Aorta (tissue), 5 donors: ENCODE data around the gene AGRP. TPM values are rescaled to one million over a fixed set of nuclear protein-coding genes. Genes with fewer than 3 reads are reported as not detected.

Source experiments
- ATAC-seq: fragments of 200-7000 bp; cut with Tn5 transposase; one replicate; pipeline ENCODE4 v1.9.1; 2022; ENCODE audit warnings: moderate library complexity; ENCODE audit not compliant: low FRiP score
- DNase-seq, 2 donors: peaks; one replicate each; pipeline ENCODE4 v3.0.0-alpha.2; 2020
- H3K27ac ChIP-seq, 2 donors: one replicate each; pipeline ENCODE4 v1.5.1; 2013; ENCODE audit warnings: low read length in 2 of 2, mild to moderate bottlenecking in 2 of 2, moderate library complexity in 2 of 2, control low read depth in 1 of 2, inconsistent platforms in 1 of 2, low read depth in 1 of 2
- H3K27me3 ChIP-seq, 2 donors: one replicate each; pipeline ENCODE4 v1.6.1; 2013; ENCODE audit warnings: control low read depth in 1 of 2, low read length in 1 of 2, mild to moderate bottlenecking in 1 of 2, moderate library complexity in 1 of 2; ENCODE audit not compliant: insufficient read depth in 2 of 2, control insufficient read depth in 1 of 2
- H3K36me3 ChIP-seq, 2 donors: one replicate each; pipeline ENCODE4 v1.6.1; 2013; ENCODE audit warnings: control low read depth in 1 of 2, low read length in 1 of 2, mild to moderate bottlenecking in 1 of 2; ENCODE audit not compliant: insufficient read depth in 2 of 2, control insufficient read depth in 1 of 2
- H3K4me1 ChIP-seq, 2 donors: one replicate each; pipeline ENCODE4 v1.6.1; 2013; ENCODE audit warnings: low read length in 2 of 2, control low read depth in 1 of 2, mild to moderate bottlenecking in 1 of 2, moderate library complexity in 1 of 2; ENCODE audit not compliant: insufficient read depth in 2 of 2, control insufficient read depth in 1 of 2
- H3K4me3 ChIP-seq, 2 donors: one replicate each; pipeline ENCODE4 v1.5.1; 2013; ENCODE audit warnings: low read length in 2 of 2, control low read depth in 1 of 2, mild to moderate bottlenecking in 1 of 2
- H3K9me3 ChIP-seq: one replicate; pipeline ENCODE4 v1.6.1; 2013; ENCODE audit warnings: mild to moderate bottlenecking, low read length; ENCODE audit not compliant: control insufficient read depth
- WGBS, 2 donors: extraction: QIAGEN DNeasy Blood & Tissue Kit; methylation state at CpG; one replicate each; pipeline ENCODE4 v1.1.7; 2013; 5-methylcytosine and 5-hydroxymethylcytosine counted together
- intact Hi-C, 2 donors: fragments of 100-400 bp; cut with DNase I; formaldehyde crosslinking; loops; one replicate each; pipeline versions ENCODE4 v1.14.2 to v1.15.0; 2022
- long read RNA-seq, 2 donors: library from polyadenylated mRNA; unstranded; transcript quantifications; one replicate each; pipeline ENCODE4 v2.0.0, GENCODE V29; 2020 to 2021
- polyA plus RNA-seq, 2 donors: library from polyadenylated mRNA; stranded (reverse); fragments of 200-250 nt; gene quantifications; one replicate each; pipeline ENCODE4 v1.2.3, GENCODE V29; 2013
- total RNA-seq, 2 donors: library from RNA; stranded (reverse); fragmentation: NEBNext Ultra II Directional; extraction: Animal tissue kit (Norgen Biotek cat#: 25700); gene quantifications; one replicate each; pipeline ENCODE4 v1.2.1, GENCODE V29; 2021
- donor health status: healthy with polysubstance abuse.
- donor health status: Bipolar disorder and iron deficiency.
- donor health status: DM: no; HTN: no; CAD: no.
- donor health status: DM: no; HTN: no; CAD: no.
- donor health status: DM: yes; HTN: yes; CAD: no.

The AGRP gene, protein sequence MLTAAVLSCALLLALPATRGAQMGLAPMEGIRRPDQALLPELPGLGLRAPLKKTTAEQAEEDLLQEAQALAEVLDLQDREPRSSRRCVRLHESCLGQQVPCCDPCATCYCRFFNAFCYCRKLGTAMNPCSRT
- not detected for total RNA-seq
- 1 to 10 TPM in 1 of 2 donors, not detected in 1; 1.5 TPM for polyA plus RNA-seq
- long read RNA-seq, donor 1 = 0 reads
- long read RNA-seq, donor 2 = 0 reads

- ATAC-seq (no peak), DNase-seq (no peak)
- no peaks in the 10 kb centered on the region for H3K36me3 ChIP-seq
- no peak within 1 kb of the TSS for H3K4me3 ChIP-seq
- no peaks in the 10 kb centered on the region for H3K27me3 ChIP-seq
- no peaks in the 10 kb centered on the region for H3K4me1 ChIP-seq
- no peaks in the 10 kb centered on the region for H3K9me3 ChIP-seq
- intact Hi-C loops = loop anchor here in 1 of 2 donors (5.0 kb wide), 1 partner anchor 39 kb away; no protein-coding TSS in a partner anchor
- H3K27ac ChIP-seq = no peak within 1 kb of the TSS
- 93% methylated on average over 6 of the region's 6 CpGs for WGBS, 2 donors
These were observed at the start of gene AGRP for GRCh38 chr16:67483150-67483549. Gene AGRP (minus strand): TSS chr16:67483547. CDS start chr16:67483398, 149 bp downstream.

- no peak for DNase-seq
- H3K4me1 ChIP-seq = no peaks in the 10 kb centered on the region
- no peaks in the 10 kb centered on the region for H3K36me3 ChIP-seq
- peak overlapping the region in 1 of 2 donors; percentile 4 for H3K27ac ChIP-seq
- H3K9me3 ChIP-seq = no peaks in the 10 kb centered on the region
- no peaks in the 10 kb centered on the region for H3K27me3 ChIP-seq
- intact Hi-C loops = no loop called here
- no peak for ATAC-seq
- WGBS, 2 donors = 82 to 85% methylated on average over 4 of the region's 4 CpGs
- no peak overlapping the region for H3K4me3 ChIP-seq
These were observed 47.9 kb upstream of the AGRP start for GRCh38 chr16:67531247-67531646.

GRCh38 chr16:67530013-67530939 lies 46.9 kb upstream of the AGRP start:
- peak overlapping the region; percentile 84 to 93 for H3K4me3 ChIP-seq
- H3K36me3 ChIP-seq = no peaks in the 10 kb centered on the region
- 1 to 4% methylated on average over 35 to 48 of the region's 48 CpGs for WGBS, 2 donors
- intact Hi-C loops = no loop called here
- no peaks in the 10 kb centered on the region for H3K9me3 ChIP-seq
- peak; percentile 87 for ATAC-seq
- H3K4me1 ChIP-seq = no peaks in the 10 kb centered on the region
- no peaks in the 10 kb centered on the region for H3K27me3 ChIP-seq
- peak overlapping the region; percentile 23 to 70 for H3K27ac ChIP-seq
- peak; percentile 93 to 95 for DNase-seq

GRCh38 chr16:67529582-67530012 lies 46.2 kb upstream of the AGRP start:
- Histone ChIP-seq H3K36me3 (no peaks in the 10 kb centered on the region), H3K4me1 (no peaks in the 10 kb centered on the region), H3K4me3 (peak overlapping the region; percentile 84 to 93), H3K27me3 (no peaks in the 10 kb centered on the region), H3K27ac (peak overlapping the region; percentile 23 to 66), H3K9me3 (no peaks in the 10 kb centered on the region)
- intact Hi-C loops = loop anchor here (2.0 to 5.0 kb wide), 2 partner anchors 33 kb away; partner anchors contain the start of gene CTCF (in 2 of the 2)
- no peak for DNase-seq
- WGBS, 2 donors = 0 to 2% methylated on average over 16 of the region's 16 CpGs
- peak; percentile 15 for ATAC-seq

- Histone ChIP-seq H3K36me3 (no peaks in the 10 kb centered on the region), H3K9me3 (no peaks in the 10 kb centered on the region), H3K4me3 (peak overlapping the region; percentile 84 to 93), H3K27me3 (no peaks in the 10 kb centered on the region), H3K27ac (peak overlapping the region; percentile 66 to 73), H3K4me1 (no peaks in the 10 kb centered on the region)
- DNase-seq (peak in 1 of 2 donors; percentile 86), ATAC-seq (peak; percentile 31)
- intact Hi-C loops = loop anchor here (2.0 to 5.0 kb wide), 2 partner anchors 33 to 34 kb away; partner anchors contain the start of gene CTCF (in 2 of the 2)
- WGBS, 2 donors = 0 to 1% methylated on average over 50 to 65 of the region's 65 CpGs
These were observed 45.7 kb upstream of the AGRP start for GRCh38 chr16:67528870-67529581.

DNA sequence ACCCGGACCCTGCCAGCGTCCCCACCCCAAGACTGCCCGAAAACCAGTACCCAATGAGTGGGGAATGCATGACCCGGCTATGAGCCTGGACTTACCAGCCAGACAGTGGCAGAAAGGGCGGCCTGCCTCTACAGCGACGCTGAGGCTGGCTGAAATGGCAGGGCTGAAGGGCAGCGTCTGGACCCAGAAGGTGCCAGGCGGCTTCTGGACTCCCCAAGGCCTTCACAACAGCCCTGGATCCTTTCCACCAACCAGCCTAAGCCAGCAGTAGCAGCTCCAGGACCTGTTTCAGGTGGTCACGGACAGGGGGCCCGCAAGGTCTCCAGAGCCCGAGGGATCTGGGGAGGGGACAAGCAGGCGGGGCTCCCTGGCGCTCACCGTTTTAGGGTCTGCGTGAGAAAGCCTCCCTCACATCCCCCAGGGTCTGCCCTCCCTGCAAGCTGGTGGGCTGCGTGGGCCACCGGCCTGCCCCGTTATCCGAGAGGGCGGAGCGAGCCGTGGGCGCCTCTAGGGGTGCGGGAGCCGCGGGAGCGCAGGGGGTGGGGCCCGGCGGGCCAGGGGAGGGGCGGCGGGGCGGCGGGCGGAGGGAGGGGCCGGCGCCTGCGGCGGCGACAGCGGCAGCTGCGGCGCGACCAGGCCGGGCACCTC lies 45.0 kb upstream of the AGRP start, which contains the start of gene RIPOR1:
TSS of gene RIPOR1 (plus strand) at position 608 of the 648 bp plus-strand sequence. CDS start 9,618 bp downstream, outside the sequence.
- Histone ChIP-seq H3K27me3 (no peaks in the 10 kb centered on the region), H3K4me3 (peak within 1 kb of the TSS; percentile 84 to 93), H3K36me3 (no peaks in the 10 kb centered on the region), H3K9me3 (no peaks in the 10 kb centered on the region), H3K27ac (peak within 1 kb of the TSS; percentile 73 to 80), H3K4me1 (no peaks in the 10 kb centered on the region)
- peak; percentile 76 to 92 for DNase-seq
- intact Hi-C loops = loop anchor here (2.0 to 5.0 kb wide), 2 partner anchors 34 kb away; partner anchors contain the start of gene CTCF (in 2 of the 2)
- WGBS, 2 donors = 4 to 6% methylated on average over 33 to 45 of the region's 45 CpGs
- ATAC-seq = peak; percentile 67

DNA sequence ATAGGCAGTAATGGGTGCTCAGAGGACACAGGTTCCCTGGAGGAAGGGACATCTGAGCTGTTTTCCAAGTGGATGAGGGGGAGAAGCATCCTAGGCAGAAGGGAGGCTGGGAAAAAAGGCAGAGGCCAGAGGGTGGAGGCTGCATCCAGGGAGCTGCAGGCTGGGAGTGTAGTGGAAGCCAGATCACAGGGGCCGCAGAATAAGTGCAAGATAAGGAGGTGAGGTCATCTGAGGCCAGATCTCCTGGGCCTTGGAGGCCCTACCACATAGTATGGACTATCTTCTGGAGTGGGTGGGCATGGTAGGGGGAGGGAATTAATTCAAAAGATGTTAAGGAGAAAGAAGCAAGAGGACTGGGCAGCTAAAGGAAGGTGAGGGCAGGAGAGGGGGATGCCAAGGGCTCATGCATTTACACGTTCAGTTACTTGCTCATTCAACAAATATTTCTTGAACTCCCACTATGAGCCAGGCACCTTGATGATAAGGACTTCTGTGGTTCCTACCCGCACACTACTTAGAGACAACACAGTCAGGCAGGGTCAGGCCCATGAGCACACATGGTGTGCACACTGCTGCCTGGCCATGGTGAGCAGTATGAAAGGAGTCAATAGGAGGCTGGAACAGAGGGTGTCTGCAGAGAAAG lies 42.9 kb upstream of the AGRP start:
- H3K4me3 ChIP-seq = no peak overlapping the region
- ATAC-seq (no peak), DNase-seq (no peak)
- no peak overlapping the region for H3K27ac ChIP-seq
- intact Hi-C loops = loop anchor here in 1 of 2 donors (5.0 kb wide), 1 partner anchor 36 kb away; the partner anchor contains the start of gene CTCF
- H3K9me3 ChIP-seq = no peaks in the 10 kb centered on the region
- no peaks in the 10 kb centered on the region for H3K36me3 ChIP-seq
- H3K4me1 ChIP-seq = no peaks in the 10 kb centered on the region
- 58 to 70% methylated on average over 3 of the region's 3 CpGs for WGBS, 2 donors
- H3K27me3 ChIP-seq = no peaks in the 10 kb centered on the region
